ENCODE measurements around the gene NXPH1. TPM values are rescaled to one million over a fixed set of nuclear protein-coding genes. Genes with fewer than 3 reads are reported as not detected.

NXPH1 gene
- total and polyA plus RNA-seq, 2 experiments from 2014 or later, result 0.45 to 3.0 TPM

DNA sequence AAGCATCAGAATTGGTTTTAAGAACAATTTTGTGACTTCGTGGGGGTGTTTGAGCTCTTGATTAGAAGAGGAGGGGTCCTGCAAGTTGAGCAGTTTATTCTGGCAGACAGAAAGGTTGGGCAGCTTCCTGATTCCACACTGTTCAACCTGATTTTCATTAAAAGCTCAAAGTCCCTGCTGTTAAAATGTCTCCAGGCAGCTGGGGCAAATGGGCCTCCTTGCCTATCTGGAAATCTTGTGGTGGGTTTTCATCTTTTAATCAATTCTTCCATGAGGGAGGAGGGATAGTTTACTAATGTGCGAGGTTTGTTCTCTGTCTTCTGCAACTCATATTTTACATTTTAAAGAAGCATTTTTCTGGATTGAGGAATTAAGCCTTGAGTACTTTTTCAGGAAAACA is 276.7 kb downstream of the NXPH1 start:
- no peaks in the 10 kb centered on the region for H3K79me2 ChIP-seq (replicated peaks; ENCODE audit: insufficient read depth)
- no peaks in the 10 kb centered on the region for H4K20me1 ChIP-seq (replicated peaks; ENCODE audit: insufficient read depth)
- peaks cover 4% of the 10 kb centered on the region for H3K4me1 Mint-ChIP-seq
- DNase-seq (ENCODE audit: low spot score), result no peak
- H3K27me3 ChIP-seq (ENCODE audit: insufficient read depth), result no peaks in the 10 kb centered on the region
- no peaks in the 10 kb centered on the region for H3K9me3 Mint-ChIP-seq
- no peak overlapping the region for H2AFZ ChIP-seq
- no peak overlapping the region for H3K27ac ChIP-seq (ENCODE audit: low read depth)
- no peak overlapping the region for H3K4me3 ChIP-seq
- no peaks in the 10 kb centered on the region for H3K4me1 ChIP-seq (ENCODE audit: insufficient read depth)
- H3K36me3 Mint-ChIP-seq (ENCODE audit: low read depth), result no peaks in the 10 kb centered on the region
- peaks cover 2% of the 10 kb centered on the region for H3K27me3 Mint-ChIP-seq (ENCODE audit: insufficient read depth, low read depth, poor library complexity)
- no peaks in the 10 kb centered on the region for H3K36me3 ChIP-seq (ENCODE audit: insufficient read depth)
- no peak overlapping the region for H3K4me2 ChIP-seq
- TF ChIP-seq CREB1 (CRISPR knock-in tag; IDR thresholded peaks at IDR 0.05; ENCODE audit: low read depth) (no peak), POLR2AphosphoS5 (IDR thresholded peaks at IDR 0.05; ENCODE audit: low read depth) (no peak), ZNF114 (CRISPR knock-in tag; IDR thresholded peaks at IDR 0.05) (no peak), EZH2 (IDR thresholded peaks at IDR 0.05; ENCODE audit: low read depth, unreplicated experiment) (no peak), STAT1 (IDR thresholded peaks at IDR 0.05; ENCODE audit: unreplicated experiment) (no peak), NANOG (IDR thresholded peaks at IDR 0.05; ENCODE audit: borderline replicate concordance) (no peak), REST (IDR thresholded peaks at IDR 0.05; ENCODE audit: unreplicated experiment) (no peak), ZNF331 (CRISPR knock-in tag; IDR thresholded peaks at IDR 0.05; ENCODE audit: low read depth) (no peak), CTCF (conservative IDR thresholded peaks at IDR 0.05; ENCODE audit: low read depth in 2 of 2) (no peak), ZNF462 (CRISPR knock-in tag; IDR thresholded peaks at IDR 0.05) (no peak), EZH2phosphoT487 (IDR thresholded peaks at IDR 0.05; ENCODE audit: unreplicated experiment) (no peak), JUNB (IDR thresholded peaks at IDR 0.05; ENCODE audit: unreplicated experiment) (no peak)
- TF ChIP-seq, protein P1, sequence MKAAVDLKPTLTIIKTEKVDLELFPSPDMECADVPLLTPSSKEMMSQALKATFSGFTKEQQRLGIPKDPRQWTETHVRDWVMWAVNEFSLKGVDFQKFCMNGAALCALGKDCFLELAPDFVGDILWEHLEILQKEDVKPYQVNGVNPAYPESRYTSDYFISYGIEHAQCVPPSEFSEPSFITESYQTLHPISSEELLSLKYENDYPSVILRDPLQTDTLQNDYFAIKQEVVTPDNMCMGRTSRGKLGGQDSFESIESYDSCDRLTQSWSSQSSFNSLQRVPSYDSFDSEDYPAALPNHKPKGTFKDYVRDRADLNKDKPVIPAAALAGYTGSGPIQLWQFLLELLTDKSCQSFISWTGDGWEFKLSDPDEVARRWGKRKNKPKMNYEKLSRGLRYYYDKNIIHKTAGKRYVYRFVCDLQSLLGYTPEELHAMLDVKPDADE (IDR thresholded peaks at IDR 0.05), result no peak
- H3K9me2 ChIP-seq (ENCODE audit: insufficient read depth), result no peaks in the 10 kb centered on the region
- no peaks in the 10 kb centered on the region for H3F3A ChIP-seq (replicated peaks; ENCODE audit: low read depth)
- H3K27ac Mint-ChIP-seq, result no peak overlapping the region
- H3K4me3 Mint-ChIP-seq, result no peak overlapping the region
- ATAC-seq, result no peak
